Ovary (tissue), 3 donors: ENCODE measurements around the gene EPOP.
"Not testable (repeated sequence)": the region's sequence is repeated elsewhere in the genome, so short reads cannot be mapped to it uniquely, and the experiment has no call there.

ENCODE experiments used
- EP300 ChIP-seq: sonication (generic); formaldehyde crosslinking; IDR thresholded peaks from one replicate; pipeline ENCODE4 v1.6.1; 2017; ENCODE audit warnings: antibody characterized with exemption
- POLR2A ChIP-seq: fragments of 450-650 bp; IDR thresholded peaks from one replicate; pipeline ENCODE4 v1.6.1; 2017; ENCODE audit warnings: antibody characterized with exemption, mild to moderate bottlenecking, moderate library complexity
- TF ChIP-seq, protein P1 (sequence below), 3 donors: fragments of 450-650 bp in 2 of 3; fragments of 200-600 bp in 1 of 3; IDR thresholded peaks; one replicate each; pipeline versions ENCODE4 v1.5.1 to v1.8.0; 2016 to 2022; ENCODE audit warnings: antibody characterized with exemption in 3 of 3, mild to moderate bottlenecking in 1 of 3
- donor health status: DM: no; HTN: no; CAD: no.

DNA sequence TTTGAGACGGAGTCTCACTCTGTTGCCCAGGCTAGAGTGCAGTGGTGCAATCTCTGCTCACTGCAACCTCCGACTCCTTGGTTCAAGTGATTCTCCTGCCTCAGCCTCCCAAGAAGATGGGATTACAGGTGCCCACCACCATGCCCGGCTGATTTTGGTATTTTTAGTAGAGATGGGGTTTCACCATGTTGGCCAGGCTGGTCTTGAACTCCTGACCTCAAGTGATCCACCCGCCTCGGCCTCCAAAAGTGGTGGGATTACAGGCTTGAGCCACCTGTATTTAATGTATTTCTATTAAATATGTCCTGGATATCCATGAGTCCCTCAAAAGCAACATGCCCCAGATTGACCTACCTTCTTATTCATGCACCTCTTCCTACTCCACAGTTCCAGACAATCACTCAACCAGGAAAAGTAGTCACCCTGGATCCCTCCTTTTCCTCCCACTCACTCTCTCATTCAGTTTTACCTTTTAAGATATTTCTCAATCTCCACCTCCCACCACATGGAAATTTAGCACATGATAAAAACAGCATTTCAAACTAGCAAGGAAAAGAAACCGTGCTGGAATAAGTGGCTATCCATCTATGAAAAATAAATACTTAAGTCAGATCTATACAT lies 48.0 kb downstream of the EPOP start:
- not testable (repeated sequence) for TF ChIP-seq POLR2A, EP300
- TF ChIP-seq, protein P1, sequence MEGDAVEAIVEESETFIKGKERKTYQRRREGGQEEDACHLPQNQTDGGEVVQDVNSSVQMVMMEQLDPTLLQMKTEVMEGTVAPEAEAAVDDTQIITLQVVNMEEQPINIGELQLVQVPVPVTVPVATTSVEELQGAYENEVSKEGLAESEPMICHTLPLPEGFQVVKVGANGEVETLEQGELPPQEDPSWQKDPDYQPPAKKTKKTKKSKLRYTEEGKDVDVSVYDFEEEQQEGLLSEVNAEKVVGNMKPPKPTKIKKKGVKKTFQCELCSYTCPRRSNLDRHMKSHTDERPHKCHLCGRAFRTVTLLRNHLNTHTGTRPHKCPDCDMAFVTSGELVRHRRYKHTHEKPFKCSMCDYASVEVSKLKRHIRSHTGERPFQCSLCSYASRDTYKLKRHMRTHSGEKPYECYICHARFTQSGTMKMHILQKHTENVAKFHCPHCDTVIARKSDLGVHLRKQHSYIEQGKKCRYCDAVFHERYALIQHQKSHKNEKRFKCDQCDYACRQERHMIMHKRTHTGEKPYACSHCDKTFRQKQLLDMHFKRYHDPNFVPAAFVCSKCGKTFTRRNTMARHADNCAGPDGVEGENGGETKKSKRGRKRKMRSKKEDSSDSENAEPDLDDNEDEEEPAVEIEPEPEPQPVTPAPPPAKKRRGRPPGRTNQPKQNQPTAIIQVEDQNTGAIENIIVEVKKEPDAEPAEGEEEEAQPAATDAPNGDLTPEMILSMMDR (IDR thresholded peaks at IDR 0.05) = not testable (repeated sequence)
